HG03159 (cell line): ENCODE data around the gene BTK.

ENCODE experiments used
- ATAC-seq: cut with Tn5 transposase; IDR thresholded peaks from one replicate; pipeline ENCODE4 v1.9.1; 2021; ENCODE audit warnings: mild to moderate bottlenecking, moderate library complexity; ENCODE audit not compliant: unreplicated experiment

Gene BTK

DNA sequence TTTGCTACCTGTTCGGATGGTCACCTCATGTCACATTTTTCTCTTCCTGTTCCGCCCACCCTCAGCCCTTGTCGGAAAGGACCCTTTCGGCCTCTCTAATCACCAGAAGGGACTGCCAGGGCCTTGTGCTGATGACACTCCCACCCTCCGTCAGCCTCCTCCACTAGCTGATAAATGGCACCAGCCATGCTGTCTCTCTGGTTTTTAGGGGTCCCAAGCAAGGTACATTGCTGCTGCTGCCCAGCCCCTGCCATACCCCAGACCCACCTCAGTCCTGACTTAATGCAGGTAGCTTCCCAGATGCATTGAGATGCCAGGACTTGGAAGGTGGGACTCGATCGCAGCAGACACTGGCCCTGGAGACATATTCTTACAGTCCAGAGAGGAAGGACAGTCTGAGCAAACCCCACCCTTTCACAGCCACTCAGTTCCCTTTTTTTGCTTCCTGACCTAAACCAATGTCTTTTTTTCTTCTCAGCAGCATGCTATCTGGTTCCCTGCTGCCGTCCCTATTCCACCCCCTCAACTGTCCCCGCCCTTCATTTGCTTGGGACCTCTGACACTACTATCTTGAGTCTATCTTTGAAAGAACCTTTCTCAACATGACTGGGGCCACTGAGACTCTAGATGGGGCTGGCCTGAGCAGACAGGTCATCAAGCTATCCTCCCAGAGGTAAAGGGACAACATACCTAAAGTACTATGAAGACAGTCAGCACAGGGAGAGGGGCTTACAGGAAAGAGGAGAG lies at the start of gene BTK:
Gene BTK, minus strand, starts transcription at position 397 of the 747 bp plus-strand sequence. CDS start 10,907 bp downstream, outside the sequence.
- ATAC-seq, result peak; percentile 71

DNA sequence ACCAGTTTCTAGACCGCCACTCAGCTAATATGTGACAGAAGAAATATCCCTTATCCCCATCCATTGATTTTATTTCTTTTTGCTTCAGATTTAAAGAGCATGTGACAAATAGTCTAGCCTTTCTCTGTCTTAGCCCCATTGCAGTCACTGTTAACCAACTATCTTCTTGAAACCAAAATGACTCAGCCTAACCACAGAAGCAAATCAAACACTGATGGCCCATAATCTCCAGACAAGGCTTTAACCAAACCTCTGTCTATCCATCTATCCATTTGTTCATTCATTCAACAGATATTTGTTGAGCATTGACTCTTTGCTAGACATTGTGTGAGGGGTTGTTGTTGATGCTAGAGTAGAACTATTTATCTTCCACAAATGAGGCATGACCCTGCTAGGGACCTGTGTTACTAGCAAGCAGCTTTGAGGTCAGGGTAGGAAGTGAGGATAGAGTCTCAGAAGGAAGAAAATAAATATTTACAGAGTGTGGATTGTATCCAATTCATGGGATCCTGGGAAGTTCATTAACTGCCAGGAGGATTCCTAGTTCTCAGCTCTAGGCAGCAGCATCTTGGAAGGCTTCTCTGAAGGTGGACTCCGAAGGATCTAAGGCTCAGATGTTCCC lies 44.6 kb upstream of the BTK start:
- ATAC-seq, result peak; percentile 92

DNA sequence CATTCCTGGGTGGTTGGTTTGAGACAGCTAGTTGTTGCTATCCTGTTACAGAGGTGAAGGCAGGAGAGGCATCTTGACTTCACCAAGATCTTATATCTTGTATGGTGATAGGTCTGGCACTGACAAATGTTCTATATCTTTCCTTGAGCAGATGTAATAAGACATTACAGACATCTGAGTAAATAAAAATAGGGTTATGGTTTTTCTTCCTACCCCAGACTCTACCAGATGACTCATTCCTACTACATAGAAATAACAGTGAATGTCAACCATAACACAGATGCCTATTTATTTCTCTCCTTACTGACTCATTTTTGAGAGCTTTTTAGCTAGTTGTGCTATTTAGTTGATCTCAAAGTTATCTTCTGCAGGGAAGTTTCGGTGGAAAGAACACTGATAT lies 43.9 kb upstream of the BTK start:
- ATAC-seq, result peak; percentile 46

DNA sequence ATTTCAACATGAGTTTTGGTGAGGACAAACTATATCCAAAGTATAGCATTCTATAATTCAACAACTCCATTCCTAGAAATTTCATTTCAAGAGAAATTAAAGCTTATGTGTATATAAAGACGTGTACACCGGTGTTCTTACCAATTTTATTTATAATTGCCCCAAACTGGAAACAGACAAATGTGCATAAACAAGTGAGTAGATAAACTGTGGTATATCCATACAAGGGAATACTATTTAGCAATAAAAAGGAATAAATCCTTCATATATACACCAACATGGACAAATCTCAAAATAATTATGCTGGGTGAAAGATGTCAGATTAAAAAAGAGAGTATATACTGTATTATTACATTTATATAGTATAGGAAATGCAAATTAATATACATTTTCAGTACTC lies 42.0 kb upstream of the BTK start:
- ATAC-seq, result no peak

DNA sequence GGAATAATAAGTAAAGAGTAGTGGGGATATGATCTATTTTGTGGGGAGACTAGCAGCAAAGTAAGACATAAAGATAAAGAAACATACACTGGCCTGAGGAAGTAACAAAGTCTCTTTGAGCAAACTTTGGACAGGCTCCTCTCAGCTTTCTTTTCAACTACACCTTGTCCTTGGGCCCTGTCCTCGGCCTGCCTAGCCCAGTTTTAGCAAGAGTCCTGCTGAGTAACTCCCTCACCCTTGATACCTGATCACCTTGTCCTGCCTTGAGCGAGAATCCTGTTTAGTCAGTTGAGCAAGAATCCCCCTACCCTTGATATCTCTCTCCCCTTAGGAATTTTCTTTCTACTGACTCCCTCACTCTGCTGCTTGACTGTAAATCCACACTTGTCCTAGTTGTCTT lies 33.5 kb upstream of the BTK start:
- no peak for ATAC-seq

DNA sequence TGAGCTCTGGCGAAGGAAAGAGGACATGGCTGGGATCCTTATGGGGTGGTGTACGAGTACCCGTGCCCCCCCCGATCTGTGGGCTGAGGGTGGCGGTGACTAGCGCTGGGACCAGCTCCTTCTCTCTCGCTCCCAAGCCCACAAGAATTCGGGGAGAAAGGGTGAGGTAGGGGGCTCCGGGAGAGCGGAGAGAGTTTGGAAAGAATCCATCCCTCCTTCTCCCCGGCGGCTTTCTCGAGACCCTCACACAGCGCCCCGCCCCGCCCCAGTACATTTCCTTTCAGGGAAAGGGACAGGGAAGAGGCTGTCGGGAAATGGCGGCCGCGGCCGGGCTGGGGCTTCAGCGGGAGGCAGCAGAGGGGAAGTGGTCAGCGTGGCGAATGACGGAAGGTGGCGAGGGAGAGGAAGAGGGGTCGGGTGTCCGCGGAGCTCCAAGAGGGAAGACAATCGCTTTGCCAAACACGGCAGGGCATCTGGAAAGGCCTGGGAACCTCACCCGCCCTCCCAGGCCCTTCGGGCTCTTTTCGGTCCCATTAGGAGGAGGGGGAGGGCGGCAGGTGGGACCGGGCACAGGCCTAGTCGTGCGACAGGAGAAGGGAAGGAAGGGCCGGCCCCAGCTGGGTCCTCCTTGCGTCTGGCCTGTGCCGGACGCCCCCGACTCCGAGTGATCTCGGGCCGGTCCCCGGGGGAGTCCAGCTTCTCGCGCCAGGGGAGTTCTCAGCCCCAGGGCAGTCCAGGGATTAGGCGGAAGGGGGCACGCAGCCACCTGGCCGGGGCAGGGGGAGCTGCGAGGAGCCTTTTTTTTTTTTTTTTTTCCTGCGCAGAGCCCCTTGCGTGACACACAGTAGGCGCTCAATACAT lies 32.2 kb upstream of the BTK start:
- ATAC-seq, result no peak

DNA sequence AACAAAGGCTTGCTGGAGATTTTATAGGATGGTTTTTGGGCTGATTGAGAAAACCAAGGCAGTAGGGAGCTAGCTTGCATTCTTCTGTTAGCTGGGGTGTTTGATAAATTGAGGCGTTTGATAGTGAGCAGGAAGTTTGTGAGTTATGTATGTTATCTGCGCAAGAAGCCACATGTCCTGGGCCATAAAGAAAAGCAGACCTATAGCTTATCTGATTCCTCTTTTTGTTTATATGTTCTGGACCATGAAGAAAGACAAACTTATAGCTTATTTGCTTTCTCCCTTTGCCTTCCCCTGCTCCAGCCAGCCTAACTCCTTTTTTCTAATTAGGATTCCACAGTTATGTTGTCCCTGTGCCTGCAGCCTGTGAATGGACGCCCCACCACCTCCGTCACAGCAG lies 31.2 kb upstream of the BTK start:
- ATAC-seq, result no peak

DNA sequence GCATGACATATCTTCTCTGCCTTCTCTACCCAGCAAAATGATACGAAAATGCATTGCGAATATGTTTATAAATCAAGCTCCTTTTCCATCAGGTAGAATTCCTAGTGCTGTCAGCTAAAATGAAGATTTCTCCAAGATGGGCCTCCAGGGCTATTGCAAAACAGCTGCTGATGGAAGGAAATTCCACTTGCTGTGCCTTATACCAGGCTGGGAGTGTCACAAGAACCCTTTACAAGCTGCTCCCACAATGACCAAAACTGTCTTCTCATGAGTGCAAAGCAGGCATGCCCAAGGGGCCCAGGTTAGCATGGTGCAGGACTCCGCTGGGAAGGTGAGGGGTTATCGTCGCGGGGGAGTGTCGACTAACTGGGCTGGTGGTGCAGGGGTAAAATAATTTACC lies 30.7 kb upstream of the BTK start:
- ATAC-seq, result no peak

DNA sequence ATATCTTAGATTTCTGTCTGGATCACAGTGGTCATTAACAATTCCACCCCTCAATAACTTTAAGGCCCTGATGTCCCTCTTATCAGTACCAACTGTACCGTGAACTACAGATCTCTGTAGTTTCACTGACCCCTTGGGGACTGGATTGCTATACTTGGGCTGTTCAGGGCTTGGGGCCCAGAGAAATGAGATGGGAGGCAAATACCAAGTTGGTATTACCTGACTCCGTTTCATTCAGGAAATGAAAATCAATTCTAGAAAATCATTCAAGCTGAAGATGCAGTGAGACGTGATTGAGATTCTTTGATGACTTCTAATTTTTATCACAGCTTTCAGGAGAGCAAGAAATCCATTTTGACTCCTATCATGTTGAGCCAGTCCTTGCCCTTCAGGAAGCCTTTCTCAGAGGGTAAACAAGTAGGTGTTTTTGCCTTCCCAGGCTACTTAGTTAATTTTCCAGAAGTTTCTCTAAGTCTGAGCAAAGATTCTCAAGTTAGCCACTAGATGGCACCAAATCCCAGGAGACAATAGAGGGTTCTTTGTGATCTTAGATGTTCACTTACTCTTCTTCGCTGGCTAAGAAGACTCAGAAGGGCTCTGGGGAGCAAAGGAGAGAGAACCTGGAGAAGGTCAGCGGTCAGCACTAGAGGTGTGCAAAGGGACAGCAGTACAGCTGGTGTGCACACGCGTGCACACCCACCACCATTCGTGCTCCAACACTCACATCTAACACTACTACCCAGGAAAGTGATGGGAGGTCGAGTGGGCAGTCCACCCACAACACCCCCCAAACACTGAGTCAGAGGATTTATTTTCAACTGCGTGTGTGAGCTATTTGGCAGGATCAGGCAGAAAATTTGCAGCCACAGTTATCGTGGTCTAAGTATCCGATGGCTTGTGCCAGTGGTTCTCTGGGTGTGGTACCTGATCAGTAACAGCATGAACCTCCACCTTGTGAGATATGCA lies 29.5 kb upstream of the BTK start:
- peak; percentile 55 for ATAC-seq

DNA sequence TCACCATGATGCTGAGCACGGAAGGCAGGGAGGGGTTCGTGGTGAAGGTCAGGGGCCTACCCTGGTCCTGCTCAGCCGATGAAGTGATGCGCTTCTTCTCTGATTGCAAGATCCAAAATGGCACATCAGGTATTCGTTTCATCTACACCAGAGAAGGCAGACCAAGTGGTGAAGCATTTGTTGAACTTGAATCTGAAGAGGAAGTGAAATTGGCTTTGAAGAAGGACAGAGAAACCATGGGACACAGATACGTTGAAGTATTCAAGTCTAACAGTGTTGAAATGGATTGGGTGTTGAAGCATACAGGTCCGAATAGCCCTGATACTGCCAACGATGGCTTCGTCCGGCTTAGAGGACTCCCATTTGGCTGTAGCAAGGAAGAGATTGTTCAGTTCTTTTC lies 26.0 kb upstream of the BTK start:
- no peak for ATAC-seq

DNA sequence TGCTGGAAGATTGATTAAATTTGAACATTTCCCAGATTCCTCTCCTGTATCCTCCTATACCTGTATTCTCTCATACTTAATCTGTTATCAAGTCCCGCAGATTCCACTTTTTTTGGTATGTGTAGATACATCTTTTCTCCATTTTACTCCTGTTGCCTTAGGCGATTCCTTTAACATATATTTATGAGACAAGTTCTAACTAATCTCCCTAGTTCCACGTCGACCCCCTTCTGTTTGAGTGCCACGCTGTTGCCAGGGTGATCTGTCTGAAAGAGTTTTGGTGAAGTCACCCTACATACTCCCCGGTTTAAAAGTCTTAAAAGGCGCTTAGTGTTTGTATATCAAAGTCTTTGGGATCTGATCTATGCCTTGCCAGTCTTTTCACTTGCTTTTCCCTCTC lies 24.5 kb upstream of the BTK start:
- ATAC-seq, result no peak

DNA sequence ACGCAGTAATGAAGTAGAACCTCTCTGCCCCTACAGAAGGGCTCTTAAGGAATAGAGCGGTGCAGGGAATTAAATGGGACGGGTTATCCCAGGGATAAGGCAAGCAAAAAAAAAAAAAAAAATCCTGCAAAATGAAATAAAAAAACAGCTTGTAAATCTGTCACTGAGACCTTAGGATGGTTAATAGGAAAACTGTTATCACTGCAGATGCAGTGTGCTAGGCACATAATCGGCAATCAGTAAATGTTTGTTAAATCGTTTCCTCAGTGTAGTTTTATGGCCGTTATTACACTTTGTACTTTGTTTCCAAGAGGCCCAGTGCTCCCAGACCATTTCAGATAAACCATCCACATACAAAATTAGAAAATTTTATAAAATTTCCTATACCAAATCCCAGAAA lies 23.1 kb upstream of the BTK start:
- no peak for ATAC-seq

DNA sequence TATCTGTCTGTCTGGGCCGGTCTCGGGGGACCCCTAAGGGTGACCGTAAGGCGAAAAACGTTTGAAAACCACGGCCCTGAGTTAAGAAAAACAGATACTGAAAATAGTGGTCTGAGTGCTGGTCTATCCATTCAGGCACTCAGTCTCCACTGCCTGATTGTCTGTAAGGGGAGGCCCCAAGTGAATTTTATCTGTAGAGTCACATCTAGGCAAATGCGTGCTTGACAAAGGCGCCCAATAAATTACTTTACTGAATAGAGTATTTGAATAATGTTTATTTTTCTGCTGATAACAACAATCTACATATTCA lies 22.5 kb upstream of the BTK start:
- ATAC-seq, result no peak

DNA sequence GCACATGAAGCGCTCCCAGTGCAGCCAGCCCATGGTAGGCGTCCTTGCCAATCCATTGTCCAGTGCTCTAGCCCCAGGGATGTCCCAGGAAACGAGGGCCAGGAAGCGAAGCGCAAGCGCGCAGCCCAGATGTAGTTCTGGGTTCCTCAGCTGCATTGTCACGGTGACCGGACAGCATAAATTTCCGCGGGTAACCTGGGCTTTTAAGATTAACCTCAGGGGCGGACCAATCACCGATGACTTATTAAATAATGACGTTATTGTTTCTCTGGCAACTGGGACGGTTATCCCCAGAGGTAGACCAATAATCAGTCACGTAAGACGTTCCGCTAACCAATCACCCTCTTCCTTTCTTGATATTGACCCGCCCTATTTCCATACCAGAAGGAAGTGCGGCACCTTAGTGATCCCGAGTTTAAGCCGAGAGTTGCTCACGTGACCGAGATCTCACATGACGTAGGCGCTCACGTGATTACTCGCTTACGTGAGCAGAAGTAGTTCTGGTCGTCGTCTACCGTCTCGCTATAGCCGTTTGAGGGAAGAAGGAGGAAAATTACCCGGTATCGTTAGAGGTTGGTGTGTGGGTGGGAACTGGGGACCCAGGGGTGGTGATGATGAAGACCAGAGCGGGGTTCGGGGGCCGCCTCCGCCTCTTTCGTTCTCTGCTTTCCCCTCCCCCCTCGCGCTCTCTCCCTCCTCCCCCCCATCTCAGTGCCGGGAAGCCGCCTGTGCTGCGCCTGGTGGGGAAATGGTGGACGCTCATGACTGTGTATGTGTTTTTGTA lies 21.9 kb upstream of the BTK start, which contains the start of the genes GLA and HNRNPH2:
Gene GLA, minus strand, starts transcription at position 178 of the 784 bp plus-strand sequence. Its CDS starts 22 bp downstream, at position 156.
Gene HNRNPH2, plus strand, starts transcription at position 475 of the 784 bp plus-strand sequence. CDS start 3,767 bp downstream, outside the sequence.
- peak; percentile 91 for ATAC-seq

DNA sequence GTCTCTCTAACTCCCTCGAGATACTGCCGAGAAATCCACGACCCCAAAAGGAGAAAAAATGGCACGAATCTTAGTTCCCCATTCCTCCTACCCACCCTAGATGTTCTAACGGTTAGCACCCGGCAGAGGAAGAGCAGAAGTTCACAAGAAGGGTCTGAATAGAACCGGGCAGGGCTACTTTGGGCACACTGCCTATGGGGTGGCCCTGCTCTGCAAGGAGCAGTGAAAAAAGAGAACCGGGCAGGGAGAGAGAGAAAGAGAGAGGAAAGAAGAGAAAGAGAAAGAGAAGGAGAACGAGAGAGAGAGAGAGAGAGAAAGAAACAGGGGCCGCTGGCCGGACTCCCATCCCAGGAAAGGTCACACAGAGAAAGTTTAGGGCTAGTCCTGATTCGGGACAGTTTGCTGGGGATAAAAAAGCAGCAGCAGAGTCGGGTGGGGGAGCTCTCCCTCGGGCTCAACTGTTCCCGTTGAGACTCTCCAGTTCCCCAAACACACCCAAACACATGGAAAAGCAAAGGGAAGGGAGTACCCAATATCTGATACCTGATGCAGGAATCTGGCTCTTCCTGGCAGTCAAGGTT lies 21.3 kb upstream of the BTK start:
- no peak for ATAC-seq

DNA sequence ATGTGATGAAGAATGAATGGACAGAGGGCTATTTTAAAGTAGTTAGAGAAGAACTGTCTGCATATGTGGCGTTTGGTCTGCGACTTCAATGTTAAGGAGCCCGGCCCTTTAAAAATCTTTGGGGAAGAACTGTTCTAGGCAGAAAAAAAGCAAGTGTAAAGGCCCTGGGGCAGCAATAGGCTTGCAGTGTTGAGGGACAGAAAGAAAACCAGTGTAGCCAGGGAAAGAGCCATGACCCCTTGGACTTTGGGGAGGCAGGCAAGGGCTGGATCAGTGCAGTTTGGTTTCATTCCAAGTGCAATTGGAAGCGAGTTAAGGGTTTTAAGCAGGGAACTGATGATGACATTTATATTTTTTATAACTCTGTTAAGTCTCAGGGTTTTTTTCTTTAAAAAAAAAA lies 13.8 kb upstream of the BTK start:
- ATAC-seq, result no peak

DNA sequence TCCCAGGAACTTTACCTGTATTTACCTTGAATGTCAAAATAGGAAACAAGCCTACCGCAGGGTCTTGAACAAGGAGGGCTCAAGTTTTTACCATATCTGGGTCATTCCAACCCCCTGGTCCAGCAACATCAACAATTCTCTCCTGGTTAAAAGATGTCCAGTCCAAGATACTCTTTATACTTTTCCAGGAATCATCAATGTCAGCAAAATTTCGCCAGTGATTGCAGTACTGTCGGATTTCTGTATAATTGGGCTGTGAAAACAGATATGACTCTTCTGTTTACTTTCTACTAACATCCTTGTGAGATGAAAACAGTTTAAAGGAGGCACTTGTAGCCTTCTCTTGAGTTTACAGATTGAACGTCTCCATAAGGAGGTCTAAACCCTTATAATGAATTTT lies 12.7 kb upstream of the BTK start:
- no peak for ATAC-seq

DNA sequence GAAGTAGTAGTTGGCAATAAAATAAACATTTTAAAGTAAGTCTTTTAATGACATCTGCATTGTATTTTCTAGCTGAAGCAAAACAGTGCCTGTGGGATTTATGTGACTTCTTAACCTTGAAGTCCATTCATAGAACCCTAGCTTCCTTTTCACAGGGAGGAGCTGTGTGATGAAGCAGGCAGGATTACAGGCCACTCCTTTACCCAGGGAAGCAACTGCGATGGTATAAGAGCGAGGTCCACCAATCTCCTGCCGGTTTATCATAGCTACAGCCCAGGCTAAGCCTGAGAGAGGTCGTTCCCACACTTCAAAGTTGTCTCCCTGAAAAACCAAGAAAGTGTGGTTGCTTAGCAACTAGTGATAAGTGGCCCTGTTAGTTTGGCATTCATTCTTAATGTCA lies 11.8 kb upstream of the BTK start:
- ATAC-seq, result no peak

DNA sequence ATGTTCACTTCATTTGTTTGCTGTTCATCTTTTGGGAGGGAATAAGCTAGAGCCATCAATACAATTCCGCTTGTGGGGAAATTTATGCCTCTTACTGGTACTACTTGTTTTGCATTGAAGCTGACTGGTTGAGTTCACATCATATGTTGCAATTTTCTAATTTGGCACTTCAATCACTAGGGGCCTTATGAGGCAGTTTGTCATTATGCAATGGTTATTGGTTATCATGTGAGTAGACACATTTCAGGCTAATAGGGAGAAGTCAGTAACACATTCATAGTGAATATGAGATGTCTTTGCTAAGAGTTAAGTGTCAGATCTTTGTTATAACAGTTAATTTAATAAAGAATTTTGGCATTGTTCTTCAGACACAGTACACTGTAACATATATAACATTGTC lies 9.8 kb upstream of the BTK start:
- ATAC-seq, result no peak
